GM20000 (cell line): ENCODE data around the gene ABLIM3.

ENCODE experiments used
- DNase-seq: peaks from one replicate; pipeline ENCODE4 v3.0.0; 2012; ENCODE audit warnings: low spot score
- TF ChIP-seq, protein P1 (sequence below): IDR thresholded peaks from 2 replicates; pipeline ENCODE4 v1.5.1; 2012; ENCODE audit warnings: mild to moderate bottlenecking, control low read depth; ENCODE audit errors: extremely low read depth, missing control alignments

ABLIM3 gene

DNA sequence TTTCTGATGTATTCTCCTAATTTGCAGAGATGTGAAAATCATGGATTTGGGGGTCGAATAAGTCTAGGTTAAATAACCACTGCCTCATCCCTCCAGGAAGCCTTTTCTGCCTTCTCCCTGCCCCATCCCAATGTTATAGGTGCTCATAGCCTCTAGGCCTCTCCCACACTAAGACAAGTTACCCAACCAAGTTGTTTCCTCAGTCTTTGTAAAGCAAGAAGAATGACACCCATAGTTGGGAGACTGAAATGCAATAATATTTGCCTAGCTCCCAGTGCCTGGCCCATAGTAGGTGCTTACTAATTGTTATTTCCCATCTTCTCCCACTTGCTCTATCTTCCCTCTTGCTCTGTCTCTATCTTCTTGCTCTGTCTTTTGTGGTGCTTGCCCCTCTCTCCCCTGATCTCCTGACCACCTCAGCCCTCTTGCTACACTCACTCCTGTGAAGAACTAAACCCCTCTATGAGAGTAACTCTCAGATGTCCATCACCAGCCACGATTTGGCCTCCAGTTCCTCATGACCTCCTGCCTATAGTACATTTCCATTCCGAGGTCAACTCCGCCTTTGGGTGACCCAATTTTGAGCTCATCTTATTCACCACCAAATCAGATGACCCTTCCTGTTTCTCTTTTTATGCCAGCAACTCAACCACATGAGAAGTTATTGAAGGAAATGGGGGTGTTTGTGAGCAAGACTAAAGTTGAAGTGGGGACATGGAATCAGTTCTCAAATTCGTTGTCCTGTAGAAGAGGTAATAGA is 137.3 kb downstream of the ABLIM3 start:
- no peak for DNase-seq
- TF ChIP-seq, protein P1, sequence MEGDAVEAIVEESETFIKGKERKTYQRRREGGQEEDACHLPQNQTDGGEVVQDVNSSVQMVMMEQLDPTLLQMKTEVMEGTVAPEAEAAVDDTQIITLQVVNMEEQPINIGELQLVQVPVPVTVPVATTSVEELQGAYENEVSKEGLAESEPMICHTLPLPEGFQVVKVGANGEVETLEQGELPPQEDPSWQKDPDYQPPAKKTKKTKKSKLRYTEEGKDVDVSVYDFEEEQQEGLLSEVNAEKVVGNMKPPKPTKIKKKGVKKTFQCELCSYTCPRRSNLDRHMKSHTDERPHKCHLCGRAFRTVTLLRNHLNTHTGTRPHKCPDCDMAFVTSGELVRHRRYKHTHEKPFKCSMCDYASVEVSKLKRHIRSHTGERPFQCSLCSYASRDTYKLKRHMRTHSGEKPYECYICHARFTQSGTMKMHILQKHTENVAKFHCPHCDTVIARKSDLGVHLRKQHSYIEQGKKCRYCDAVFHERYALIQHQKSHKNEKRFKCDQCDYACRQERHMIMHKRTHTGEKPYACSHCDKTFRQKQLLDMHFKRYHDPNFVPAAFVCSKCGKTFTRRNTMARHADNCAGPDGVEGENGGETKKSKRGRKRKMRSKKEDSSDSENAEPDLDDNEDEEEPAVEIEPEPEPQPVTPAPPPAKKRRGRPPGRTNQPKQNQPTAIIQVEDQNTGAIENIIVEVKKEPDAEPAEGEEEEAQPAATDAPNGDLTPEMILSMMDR = no peak

DNA sequence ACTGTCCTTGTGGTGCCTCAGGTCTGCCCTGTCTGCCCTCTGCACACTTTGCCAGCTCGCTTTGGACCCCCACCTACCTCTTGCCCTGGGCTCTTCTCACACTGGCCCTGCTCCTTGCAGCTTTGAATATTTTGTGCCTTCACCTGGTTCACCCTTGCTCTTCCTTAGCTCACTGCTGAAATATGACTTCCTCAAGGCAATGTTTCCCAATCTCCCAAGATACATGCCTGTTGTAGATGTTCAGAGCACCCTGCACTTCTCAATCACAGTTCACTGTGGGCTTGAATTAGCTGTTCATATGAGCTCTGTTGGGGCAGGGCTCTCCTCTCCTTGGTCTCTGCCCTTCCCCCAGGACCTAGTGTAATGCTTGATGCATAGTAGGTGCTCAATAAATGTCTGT is 138.4 kb downstream of the ABLIM3 start:
- DNase-seq = no peak
- TF ChIP-seq, protein P1 = no peak

DNA sequence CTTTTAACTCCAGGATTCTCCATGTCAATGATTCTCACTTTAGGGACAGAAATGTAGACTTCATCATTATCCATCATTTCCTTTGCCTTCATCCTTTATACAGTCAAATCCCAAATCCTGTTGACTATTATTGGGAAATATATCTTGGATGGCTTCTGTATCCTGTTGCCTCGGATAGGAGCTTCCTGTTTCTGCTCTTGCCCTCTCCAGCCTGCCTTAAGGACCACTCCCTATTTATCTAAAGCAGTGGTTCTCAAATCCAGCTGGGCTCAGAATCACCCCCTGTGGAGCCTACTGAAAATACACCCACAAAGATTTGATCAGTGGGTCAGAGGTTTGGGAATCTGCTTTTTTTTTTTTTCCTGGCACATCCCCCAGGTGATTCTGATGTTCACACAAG is 138.8 kb downstream of the ABLIM3 start:
- DNase-seq = no peak
- TF ChIP-seq, protein P1 = no peak

DNA sequence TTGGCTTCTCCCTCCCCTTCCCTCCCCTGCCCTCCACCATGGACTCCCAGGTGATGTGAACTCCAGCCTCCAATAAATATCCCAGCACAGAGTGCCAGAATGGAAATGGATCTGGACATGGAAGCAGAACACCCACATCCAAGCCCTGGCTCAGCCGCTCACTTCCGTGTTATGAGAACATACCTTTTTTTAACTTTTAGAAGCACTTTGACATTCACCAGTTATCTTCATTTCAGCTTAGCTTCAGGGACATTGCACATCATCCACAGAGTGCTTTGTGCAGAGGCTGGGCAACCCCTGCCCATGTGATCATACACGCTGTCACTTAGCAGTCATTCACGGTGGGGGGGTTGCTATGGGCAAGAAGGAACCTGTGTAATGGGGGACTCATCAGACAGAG is 139.5 kb downstream of the ABLIM3 start:
- DNase-seq = no peak
- TF ChIP-seq, protein P1 = no peak

DNA sequence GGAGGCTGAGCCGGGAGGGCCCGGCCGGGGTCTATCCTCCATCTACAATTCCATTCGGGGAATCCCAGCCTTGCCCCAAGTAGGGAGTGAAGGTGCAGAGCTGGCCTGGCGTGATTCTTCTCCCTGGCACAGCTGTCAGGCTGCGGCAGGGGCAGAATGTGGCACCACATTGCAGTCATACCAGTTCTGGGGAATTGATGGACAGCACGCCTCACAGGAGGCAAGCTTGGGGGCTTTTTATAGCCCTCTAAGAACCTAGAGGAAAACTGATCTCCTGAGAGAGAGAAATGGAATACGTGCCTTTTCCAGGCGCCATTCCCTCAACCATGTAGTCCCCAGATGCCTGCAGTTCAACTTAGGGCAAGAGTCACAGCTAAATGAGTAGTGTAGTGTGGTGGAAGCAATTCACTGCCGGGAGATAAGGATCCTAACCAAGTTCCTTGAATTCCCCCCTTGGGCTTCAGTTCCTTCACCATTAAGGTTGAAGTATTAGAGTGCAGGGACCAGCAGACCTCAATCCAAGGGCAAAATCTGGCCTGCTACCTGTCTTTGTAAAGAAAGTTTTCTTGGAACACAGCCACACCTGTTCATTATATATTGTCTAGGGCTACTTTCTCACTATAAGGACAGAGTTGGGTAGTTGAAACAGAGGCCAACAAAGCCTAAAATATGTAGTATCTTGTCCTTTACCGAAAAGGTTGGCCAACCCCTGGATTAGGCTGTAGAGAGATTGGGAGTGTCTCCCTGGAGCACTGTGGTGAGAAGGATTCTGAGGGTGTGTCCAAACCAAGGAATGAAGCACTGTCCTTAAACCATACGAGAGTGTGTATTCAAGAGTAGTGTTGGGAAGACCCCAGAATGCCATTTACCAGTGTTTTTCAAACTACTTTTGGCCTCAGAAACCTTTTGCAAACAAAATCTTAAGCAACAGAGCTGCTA is 141.0 kb downstream of the ABLIM3 start:
- TF ChIP-seq, protein P1 = no peak
- no peak for DNase-seq

DNA sequence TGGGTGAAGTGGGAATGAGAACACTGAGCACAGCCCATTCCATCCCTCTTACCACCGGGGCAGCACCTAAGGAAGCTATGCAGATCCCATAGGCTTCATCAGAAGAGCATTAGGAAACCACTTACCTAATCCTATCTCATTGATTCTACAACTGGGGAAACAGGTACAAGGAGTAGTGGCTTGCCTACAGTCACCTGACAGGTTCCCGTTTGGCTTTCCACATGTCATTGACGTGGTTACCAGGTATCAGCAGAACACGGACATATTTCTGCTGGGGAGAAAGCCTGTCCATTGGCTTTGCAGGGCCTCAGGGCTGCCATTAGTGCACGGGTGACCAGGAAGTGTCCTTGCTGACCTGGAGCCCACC is 141.7 kb downstream of the ABLIM3 start:
- no peak for DNase-seq
- TF ChIP-seq, protein P1 = no peak
